Central memory CD4-positive, alpha-beta T cell (primary cell): ENCODE results near the gene ADARB1.

Experiments
- DNase-seq: peaks from one replicate; pipeline ENCODE4 v3.0.0; 2022

Gene ADARB1

GRCh38 chr21:45209685-45210284, 135.4 kb downstream of the ADARB1 start:
- no peak for DNase-seq

DNA sequence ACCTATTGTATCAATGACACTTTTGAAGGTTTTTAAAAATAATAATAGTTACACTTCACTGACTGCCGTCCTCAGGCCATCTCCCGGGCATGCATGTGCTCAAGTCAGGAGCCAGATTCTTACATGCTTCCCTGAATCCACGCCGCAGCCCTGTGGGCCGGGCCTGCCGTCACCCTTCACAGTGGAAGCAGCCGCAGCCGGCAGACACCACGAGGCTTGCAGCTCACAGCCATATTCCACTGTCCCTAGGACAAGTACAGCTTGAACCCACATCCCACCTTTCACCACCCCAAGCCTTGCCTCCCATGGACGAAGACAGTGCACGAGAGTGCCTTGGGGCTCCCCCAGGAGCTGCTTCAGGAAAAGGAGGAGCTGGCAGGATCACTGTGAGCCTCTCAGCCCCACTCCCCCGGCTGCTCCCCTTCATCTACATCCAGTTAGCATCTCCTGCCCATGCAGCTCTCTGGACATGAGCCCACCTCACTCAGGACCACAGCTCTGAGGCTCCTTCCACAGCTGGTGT, 136.1 kb downstream of the ADARB1 start:
- no peak for DNase-seq

- DNase-seq: no peak
These were observed 137.3 kb downstream of the ADARB1 start for GRCh38 chr21:45211661-45212060.

DNA sequence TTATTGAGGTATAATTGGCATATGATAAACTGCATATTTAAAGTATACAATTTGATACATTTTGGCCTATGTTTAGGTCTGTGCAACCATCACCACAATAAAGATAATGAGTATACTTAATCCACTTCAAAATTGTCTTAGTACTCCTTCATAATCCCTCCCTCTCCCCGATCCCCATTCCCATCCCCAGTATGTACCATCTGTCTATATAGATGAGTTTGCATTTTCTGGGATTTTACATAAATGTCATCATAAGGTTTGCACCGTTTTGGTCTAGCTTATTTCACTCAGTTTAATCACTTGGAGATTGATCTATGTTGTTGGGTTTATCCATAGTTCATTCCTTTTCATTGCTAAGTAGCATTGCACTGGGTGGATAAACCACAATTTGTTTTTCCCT, 139.0 kb downstream of the ADARB1 start:
- no peak for DNase-seq

DNA sequence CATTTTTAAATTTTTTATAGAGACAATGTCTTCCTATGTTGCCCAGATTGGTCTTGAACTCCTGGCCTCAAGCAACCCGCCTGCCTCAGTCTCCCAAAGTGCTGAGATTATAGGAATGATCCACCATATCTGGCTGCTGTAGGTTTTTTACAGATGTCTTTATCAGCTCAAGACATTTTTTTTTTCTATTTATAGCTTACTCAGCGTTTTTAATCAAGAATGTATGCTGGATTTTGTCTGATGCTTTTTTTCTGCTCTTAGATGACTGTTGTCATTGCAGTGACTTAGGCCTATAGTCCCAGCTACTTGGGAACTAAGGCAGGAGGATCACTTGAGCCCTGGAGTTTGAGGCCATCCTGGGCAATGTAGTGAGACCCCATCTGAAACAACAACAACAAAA, 140.8 kb downstream of the ADARB1 start:
- DNase-seq: no peak

- DNase-seq: no peak
These were observed 142.6 kb downstream of the ADARB1 start for GRCh38 chr21:45217010-45217409.

- no peak for DNase-seq
These were observed 145.1 kb downstream of the ADARB1 start for GRCh38 chr21:45219517-45219916.

- DNase-seq: no peak
These were observed 145.7 kb downstream of the ADARB1 start for GRCh38 chr21:45220071-45220481.

DNA sequence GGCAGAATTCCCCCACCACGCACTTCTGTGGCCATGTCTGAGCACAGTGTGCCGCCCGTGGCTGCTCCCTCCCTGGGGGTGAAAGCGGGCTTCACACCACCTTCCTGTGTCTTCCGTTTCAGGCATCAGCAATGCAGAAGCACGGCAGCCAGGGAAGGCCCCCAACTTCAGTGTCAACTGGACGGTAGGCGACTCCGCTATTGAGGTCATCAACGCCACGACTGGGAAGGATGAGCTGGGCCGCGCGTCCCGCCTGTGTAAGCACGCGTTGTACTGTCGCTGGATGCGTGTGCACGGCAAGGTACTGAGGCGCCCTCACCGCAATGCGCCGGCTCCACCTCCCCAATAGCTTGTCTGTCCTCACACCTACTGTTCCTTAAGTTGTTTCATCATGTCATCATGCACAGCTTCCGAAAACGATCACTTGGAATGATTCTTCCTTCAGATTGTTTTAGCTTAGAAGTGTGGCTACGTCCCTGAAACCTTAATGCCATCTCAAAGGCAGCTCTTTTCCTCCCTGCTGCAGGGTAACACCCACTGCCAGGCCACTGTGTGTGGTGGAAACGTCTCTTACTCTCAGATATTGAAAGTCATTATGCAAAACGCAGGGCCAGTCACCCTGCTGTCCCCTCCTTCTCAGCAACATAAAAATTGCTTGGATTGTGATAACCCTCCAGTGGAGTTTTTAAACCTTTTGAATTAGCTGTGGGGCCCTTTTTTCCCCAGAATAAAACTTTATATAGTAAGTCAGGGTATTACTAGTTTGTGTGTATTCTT, 146.5 kb downstream of the ADARB1 start:
- DNase-seq: no peak

GRCh38 chr21:45222001-45222400, 147.6 kb downstream of the ADARB1 start:
- DNase-seq: no peak

DNA sequence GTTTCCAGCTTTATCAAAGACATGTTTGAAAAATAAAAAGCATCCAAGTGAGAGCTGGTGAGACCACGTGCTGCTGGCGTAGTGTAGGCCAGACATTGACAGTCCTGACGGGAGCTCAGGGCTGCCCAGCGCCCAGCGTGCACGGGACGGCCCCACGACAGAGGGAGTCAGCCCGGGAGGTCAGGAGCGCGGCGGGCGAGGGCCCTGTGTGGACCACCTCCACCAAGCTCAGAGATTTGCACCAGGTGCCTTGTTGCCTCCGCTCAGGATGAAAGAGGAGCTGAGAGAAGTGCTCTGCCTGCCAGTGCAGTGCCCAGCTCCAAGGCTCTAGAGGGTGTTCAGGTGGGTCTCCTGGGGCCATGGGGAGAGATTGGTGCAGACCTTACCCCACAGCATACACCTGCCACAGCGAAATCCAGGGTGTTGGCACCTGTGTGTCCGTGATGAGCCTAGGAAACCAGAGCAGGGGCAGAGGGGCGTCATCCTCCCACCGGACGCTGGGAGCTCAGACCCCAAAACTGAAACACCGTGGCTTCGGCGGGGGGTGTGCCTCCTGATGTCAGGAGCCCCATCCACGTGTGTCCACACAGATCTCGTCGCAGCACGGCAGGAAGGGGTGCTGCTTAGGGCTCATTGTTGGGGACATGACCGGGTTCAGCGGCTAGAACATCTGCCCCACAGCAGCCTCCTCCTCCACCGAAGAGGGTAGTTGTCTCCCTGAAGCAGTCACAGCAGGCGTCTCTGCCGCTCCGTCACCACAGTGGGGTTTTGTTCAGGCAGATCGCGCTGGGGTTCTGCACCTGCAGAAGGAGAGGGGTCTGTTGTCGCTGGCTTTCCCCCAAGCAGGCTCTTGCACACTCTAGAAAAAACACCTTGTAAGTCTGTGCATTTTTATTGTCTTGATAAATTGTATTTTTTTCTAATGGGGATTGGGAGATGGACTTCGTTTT, 149.1 kb downstream of the ADARB1 start:
- peak; percentile 20 for DNase-seq

DNA sequence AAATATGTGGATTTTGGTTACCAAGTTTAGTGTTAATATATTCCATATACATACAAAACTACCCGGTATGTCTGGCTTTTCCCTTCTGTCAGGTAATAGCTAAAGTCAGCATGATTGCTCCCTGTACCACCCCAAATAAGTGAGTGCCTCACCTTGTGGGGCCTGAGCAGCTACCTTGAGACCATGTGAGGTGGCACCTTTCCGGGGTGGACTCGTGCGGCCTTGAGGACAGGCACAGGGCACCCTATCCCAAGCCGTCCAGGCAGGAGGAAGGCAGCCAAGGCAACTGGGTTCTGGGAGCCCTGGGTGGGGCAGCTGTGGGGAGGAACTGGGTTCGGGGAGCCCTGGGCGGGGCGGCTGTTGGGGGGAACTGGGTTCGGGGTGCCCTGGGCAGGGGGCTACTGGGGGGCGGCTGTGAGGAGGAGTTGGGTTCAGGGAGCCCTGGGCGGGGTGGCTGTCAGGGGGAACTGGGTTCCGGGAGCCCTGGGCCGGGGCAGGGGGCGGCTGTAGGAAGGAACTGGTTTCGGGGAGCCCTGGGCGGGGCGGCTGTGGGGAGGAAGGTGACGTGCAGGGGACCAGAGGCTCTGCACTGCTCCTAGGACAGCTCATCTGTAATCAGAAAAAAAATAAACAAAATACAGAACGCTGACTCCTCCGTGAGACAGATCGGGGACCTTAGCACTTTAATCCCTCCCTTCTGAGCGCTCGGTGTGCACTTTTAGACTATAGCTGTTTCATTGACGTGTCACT, 150.0 kb downstream of the ADARB1 start:
- peak; percentile 78 for DNase-seq

DNA sequence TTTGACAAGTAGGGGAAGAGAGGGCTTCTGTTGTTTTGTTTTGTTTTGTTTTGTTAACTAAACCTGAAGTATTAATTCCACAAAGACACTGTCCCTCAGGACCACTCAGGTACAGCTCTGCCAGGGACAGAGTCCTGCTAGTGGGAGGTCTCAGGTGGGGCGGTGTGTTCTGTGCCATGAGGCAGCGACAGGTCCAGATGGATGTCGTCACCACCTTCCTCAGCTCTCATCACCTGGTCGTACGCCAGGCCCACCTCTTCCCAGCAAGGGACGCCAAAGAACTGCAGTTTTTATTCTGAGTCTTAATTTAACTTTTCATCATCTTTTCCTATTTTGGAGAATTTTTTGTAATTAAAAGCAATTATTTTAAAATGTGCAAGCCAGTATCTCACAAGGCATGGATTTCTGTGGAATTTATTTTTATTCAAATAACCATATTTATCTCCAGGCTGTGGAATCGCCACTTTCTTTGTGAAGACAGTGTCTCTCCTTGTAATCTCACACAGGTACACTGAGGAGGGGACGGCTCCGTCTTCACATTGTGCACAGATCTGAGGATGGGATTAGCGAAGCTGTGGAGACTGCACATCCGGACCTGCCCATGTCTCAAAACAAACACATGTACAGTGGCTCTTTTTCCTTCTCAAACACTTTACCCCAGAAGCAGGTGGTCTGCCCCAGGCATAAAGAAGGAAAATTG, 150.8 kb downstream of the ADARB1 start:
- no peak for DNase-seq

GRCh38 chr21:45225741-45226327, 151.5 kb downstream of the ADARB1 start:
- no peak for DNase-seq

GRCh38 chr21:45226540-45227326, 152.4 kb downstream of the ADARB1 start:
- DNase-seq: peak; percentile 29

DNA sequence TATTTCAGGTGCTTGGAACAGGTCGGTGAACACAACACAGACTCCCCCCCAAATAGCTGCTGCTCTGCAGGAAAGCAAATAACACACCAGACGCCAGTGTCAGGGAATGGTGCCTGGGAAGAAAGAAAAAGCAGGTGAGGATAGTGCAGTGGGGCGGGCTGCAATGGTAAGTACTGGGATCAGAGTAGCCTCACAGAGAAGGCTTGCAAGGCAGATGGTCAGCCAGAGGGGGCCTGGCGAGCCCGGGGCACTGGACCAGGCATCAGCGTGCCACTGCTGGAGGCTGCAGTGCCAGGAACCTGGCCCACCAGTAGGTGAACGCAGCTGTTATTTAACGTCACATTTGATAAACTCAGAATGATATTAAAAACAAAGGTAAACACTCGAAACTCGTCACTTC, 153.4 kb downstream of the ADARB1 start:
- DNase-seq: no peak

DNA sequence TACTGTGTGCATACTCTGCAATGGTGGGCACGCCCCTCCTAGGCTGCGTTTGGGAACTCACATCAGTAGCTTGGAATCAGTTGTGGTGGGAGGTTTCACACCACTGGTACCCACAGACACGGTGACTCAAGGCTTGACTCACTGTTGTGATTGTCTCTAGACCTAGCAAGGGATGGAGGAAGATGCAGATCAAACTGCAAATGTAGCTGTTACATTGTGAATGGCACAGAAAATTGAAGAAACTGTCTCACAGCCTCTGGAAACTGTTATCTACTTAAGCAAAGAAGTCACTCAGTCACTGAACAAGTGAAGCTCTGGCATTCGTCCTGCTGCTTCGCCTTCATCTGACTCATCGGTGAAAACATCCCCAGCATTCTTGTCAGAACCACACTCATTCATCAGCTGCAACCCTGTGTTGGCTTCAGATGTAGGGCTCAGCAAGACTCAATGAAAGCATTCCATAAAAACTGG, 153.8 kb downstream of the ADARB1 start:
- DNase-seq: peak; percentile 69

- no peak for DNase-seq
These were observed 154.4 kb downstream of the ADARB1 start for GRCh38 chr21:45228656-45229240.

- no peak for DNase-seq
These were observed 157.3 kb downstream of the ADARB1 start for GRCh38 chr21:45231705-45232104.

DNA sequence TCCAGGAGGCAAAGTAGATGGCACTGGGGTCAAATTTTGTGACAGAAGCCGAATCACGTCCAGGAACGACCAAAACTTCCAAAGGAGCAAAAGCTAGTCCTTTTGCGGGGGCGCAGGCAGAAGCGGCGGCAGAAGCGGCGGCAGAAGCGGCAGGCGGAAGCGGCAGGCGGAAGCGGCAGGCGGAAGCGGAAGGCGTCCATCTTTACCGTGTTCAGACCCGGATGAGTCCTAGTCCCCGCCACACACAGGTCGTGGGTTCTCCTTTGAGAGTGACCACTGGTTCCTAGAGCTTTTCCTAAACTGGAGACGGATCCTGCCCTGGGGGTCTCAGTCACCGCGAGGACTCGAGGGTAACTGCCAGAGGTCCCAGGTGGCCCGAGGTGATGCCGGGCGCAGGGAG, 159.7 kb downstream of the ADARB1 start:
- DNase-seq: no peak
